ENCODE results near the gene PPP2R2B. TPM values are rescaled to one million over a fixed set of nuclear protein-coding genes. Genes with fewer than 3 reads are reported as not detected.

The PPP2R2B gene
- total RNA-seq, 1 donor from 2014 or later: 1.2 TPM

DNA sequence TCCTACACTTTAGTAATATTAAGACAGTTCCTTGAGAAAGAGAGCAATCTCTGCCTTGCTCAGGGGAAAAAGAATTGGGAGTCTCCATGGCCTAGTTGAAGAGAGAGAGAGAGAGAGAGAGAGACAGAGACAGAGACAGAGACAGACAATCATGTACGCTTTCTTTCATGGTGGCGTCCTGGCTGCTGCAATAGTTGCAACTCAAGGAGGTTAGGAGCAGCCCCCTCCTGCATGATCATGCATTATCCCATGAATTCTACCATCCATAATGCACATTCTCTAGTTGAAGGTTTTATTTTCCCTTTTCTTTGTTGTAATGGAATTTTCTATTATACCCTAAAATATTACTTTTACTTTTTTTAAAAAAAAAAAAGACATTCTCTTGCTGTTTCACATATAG, 50.7 kb downstream of the PPP2R2B start:
- ATAC-seq (no peak), DNase-seq (no peak)
- intact Hi-C loops (cut with DNase I): no loop called here
- TF ChIP-seq, protein P1, sequence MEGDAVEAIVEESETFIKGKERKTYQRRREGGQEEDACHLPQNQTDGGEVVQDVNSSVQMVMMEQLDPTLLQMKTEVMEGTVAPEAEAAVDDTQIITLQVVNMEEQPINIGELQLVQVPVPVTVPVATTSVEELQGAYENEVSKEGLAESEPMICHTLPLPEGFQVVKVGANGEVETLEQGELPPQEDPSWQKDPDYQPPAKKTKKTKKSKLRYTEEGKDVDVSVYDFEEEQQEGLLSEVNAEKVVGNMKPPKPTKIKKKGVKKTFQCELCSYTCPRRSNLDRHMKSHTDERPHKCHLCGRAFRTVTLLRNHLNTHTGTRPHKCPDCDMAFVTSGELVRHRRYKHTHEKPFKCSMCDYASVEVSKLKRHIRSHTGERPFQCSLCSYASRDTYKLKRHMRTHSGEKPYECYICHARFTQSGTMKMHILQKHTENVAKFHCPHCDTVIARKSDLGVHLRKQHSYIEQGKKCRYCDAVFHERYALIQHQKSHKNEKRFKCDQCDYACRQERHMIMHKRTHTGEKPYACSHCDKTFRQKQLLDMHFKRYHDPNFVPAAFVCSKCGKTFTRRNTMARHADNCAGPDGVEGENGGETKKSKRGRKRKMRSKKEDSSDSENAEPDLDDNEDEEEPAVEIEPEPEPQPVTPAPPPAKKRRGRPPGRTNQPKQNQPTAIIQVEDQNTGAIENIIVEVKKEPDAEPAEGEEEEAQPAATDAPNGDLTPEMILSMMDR (IDR thresholded peaks at IDR 0.05): no peak
- no peaks in the 10 kb centered on the region for H3K36me3 ChIP-seq
- no peak overlapping the region for H3K27ac ChIP-seq
- H3K4me3 ChIP-seq: no peak overlapping the region
- no peaks in the 10 kb centered on the region for H3K27me3 ChIP-seq
- no peaks in the 10 kb centered on the region for H3K9me3 ChIP-seq
- no peaks in the 10 kb centered on the region for H3K4me1 ChIP-seq

DNA sequence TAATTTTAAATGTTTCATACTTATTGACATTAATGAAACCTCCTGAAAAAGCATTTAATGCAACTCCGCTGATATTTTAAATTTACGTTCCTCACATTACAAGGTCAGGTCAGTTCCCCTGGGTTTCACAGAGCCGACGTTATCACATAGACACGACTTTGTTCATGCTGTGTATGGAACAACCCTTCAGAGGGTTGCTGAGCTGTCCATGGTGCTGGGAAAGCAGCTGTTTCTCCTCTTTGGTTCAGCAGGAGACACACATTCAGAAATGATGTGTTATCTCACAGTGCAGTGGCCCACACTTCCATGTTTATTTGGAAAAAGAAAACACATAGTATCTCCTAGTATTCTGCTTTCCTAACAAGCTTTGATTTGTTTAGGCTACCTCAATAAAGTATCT, 53.5 kb downstream of the PPP2R2B start:
- no peak overlapping the region for H3K4me3 ChIP-seq
- no peaks in the 10 kb centered on the region for H3K36me3 ChIP-seq
- no peaks in the 10 kb centered on the region for H3K27me3 ChIP-seq
- ATAC-seq (no peak), DNase-seq (no peak)
- TF ChIP-seq, protein P1 (IDR thresholded peaks at IDR 0.05): no peak
- no peak overlapping the region for H3K27ac ChIP-seq
- intact Hi-C loops (cut with DNase I): no loop called here
- no peaks in the 10 kb centered on the region for H3K4me1 ChIP-seq
- H3K9me3 ChIP-seq: no peaks in the 10 kb centered on the region

DNA sequence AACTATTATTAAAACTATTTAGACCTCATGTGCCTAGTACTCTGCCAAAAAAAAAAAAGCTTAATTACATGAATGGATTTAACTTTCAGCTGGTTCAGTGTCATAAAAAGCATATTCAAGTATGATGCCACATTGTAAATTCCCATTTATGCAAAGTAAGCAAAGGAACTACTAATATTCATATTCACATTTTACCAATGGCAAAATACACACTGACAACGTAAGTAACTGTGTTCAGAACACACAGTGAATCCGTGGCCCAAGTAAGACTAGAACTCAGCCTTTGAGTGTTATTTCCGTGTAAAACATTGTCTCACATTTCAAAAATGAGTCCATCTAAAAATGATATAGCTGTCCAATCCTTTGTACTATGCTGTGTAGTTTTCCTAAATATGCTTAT, 56.8 kb downstream of the PPP2R2B start:
- Histone ChIP-seq H3K27me3 (no peaks in the 10 kb centered on the region), H3K9me3 (no peaks in the 10 kb centered on the region), H3K4me3 (no peak overlapping the region), H3K4me1 (no peaks in the 10 kb centered on the region), H3K36me3 (no peaks in the 10 kb centered on the region), H3K27ac (no peak overlapping the region)
- TF ChIP-seq, protein P1 (IDR thresholded peaks at IDR 0.05): no peak
- no peak for ATAC-seq
- intact Hi-C loops (cut with DNase I): no loop called here
- no peak for DNase-seq

DNA sequence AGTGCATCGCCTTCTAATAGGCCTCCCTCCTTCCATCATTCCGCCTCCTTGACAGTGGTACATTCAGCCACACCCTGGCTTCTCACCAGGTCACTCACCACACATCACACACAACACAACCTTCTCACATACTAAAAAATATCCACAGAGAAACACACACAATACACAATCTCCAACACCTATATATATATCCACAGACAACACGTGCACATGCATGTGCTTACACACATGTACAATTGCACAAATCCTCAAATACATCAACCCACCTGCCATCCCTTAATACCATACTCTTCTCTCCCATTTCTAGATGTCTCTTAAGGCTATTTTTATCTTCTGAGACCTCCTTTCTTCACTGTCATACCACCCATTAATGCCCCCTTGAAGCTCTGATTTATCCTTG, 57.6 kb downstream of the PPP2R2B start:
- H3K4me3 ChIP-seq: no peak overlapping the region
- H3K27ac ChIP-seq: no peak overlapping the region
- H3K36me3 ChIP-seq: no peaks in the 10 kb centered on the region
- intact Hi-C loops (cut with DNase I): no loop called here
- no peaks in the 10 kb centered on the region for H3K27me3 ChIP-seq
- no peak for ATAC-seq
- TF ChIP-seq, protein P1 (IDR thresholded peaks at IDR 0.05): no peak
- no peaks in the 10 kb centered on the region for H3K4me1 ChIP-seq
- no peak for DNase-seq
- H3K9me3 ChIP-seq: no peaks in the 10 kb centered on the region

DNA sequence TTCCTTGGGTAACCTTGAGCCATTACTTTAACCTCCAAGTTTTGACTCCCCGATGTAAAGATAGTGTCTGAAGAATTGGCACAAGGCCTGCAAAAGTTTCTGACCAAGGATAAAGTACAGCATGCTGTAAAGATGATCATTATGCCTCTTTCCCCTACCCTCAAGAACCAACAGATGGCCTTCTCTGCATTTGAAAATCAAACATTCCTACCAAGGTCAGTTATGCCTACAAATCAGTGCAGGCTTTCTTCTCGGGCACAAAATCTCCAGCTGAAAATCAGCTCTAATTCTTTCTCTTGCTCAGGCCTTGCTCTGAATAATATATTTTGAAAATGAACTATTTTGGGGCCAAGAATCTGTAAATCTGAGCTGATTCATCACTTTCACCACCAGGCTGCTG, 59.7 kb downstream of the PPP2R2B start:
- no peaks in the 10 kb centered on the region for H3K36me3 ChIP-seq
- TF ChIP-seq, protein P1 (IDR thresholded peaks at IDR 0.05): no peak
- no peak overlapping the region for H3K27ac ChIP-seq
- intact Hi-C loops (cut with DNase I): no loop called here
- H3K27me3 ChIP-seq: no peaks in the 10 kb centered on the region
- ATAC-seq (no peak), DNase-seq (no peak)
- H3K9me3 ChIP-seq: no peaks in the 10 kb centered on the region
- H3K4me3 ChIP-seq: no peak overlapping the region
- no peaks in the 10 kb centered on the region for H3K4me1 ChIP-seq

DNA sequence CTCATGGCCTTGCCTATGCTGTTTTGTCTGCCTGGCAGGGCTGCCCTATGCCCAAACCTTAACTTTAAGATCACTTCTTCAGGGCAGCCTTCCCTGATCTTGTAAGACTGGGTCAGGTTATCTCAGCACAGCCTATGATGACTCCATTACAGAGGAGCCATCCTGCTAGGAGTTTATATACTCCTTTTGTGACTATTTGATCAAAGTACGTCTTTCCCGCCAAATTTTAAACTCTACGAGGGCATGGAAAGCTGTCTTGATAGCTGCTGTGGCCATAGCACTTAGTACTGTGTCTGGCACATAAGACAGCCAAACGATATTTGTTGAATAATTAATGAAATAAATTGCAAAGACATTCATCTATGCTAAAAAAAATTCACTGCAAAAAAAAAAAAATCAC, 60.6 kb downstream of the PPP2R2B start:
- Histone ChIP-seq H3K27ac (no peak overlapping the region), H3K27me3 (no peaks in the 10 kb centered on the region), H3K4me1 (no peaks in the 10 kb centered on the region), H3K9me3 (no peaks in the 10 kb centered on the region), H3K4me3 (no peak overlapping the region), H3K36me3 (no peaks in the 10 kb centered on the region)
- ATAC-seq (no peak), DNase-seq (no peak)
- TF ChIP-seq, protein P1 (IDR thresholded peaks at IDR 0.05): no peak
- intact Hi-C loops (cut with DNase I): no loop called here

Measured in upper lobe of right lung (tissue), 1 donor.